Esophagus squamous epithelium (tissue), 5 donors: ENCODE measurements around the gene CXXC5. TPM values are rescaled to one million over a fixed set of nuclear protein-coding genes. Genes with fewer than 3 reads are reported as not detected.

Experiments used
- DNase-seq: peaks from one replicate; lab custom pipeline; 2025; lab: John Stamatoyannopoulos, UW
- H3K27ac ChIP-seq, 4 donors: fragments of 200-600 bp; sonication (generic); one replicate each; pipeline ENCODE4 v1.5.1; 2016 to 2019; ENCODE audit warnings: mild to moderate bottlenecking in 1 of 4
- H3K27me3 ChIP-seq, 4 donors: fragments of 200-600 bp; sonication (generic); 1 replicate in 3 of 4; 2 replicates in 1 of 4; pipeline versions ENCODE4 v1.5.1 to v1.6.0; 2017 to 2021; ENCODE audit warnings: antibody characterized with exemption in 1 of 4
- H3K36me3 ChIP-seq, 3 donors: fragments of 200-600 bp; sonication (generic); one replicate each; pipeline ENCODE4 v1.5.1; 2016 to 2019
- H3K4me1 ChIP-seq, 3 donors: fragments of 200-600 bp; sonication (generic); one replicate each; pipeline ENCODE4 v1.5.1; 2017 to 2019
- H3K4me3 ChIP-seq, 4 donors: fragments of 200-600 bp; sonication (generic); 1 replicate in 3 of 4; 2 replicates in 1 of 4; pipeline ENCODE4 v1.5.1; 2016 to 2019; ENCODE audit warnings: mild to moderate bottlenecking in 2 of 4, moderate library complexity in 1 of 4
- H3K9me3 ChIP-seq, 3 donors: fragments of 200-600 bp; sonication (generic); one replicate each; pipeline ENCODE4 v1.5.1; 2016 to 2019
- CTCF ChIP-seq, 6 experiments: fragments of 450-650 bp in 4 of 6; fragments of 200-600 bp in 2 of 6; sonication (generic) in 2 of 6; IDR thresholded peaks; one replicate each; pipeline ENCODE4 v1.5.1; 2016 to 2019; ENCODE audit warnings: antibody characterized with exemption in 6 of 6, mild to moderate bottlenecking in 4 of 6, moderate library complexity in 4 of 6
- POLR2A ChIP-seq, 4 donors: fragments of 450-650 bp; IDR thresholded peaks; one replicate each; pipeline ENCODE4 v1.6.1; 2017; ENCODE audit warnings: antibody characterized with exemption in 4 of 4, mild to moderate bottlenecking in 4 of 4, moderate library complexity in 3 of 4
- WGBS, 2 donors: methylation state at CpG; one replicate each; pipeline ENCODE4 v1.1.5; 2018; 5-methylcytosine and 5-hydroxymethylcytosine counted together
- intact Hi-C: fragments of 100-400 bp; cut with DNase I; formaldehyde crosslinking; loops from one replicate; pipeline ENCODE4 v1.15.0; 2022
- total RNA-seq, 4 donors: library from RNA; depleted of rRNA; stranded (reverse); fragments of >200 nt; gene quantifications; one replicate each; pipeline ENCODE4 v1.1.0, GENCODE V29; 2016
- donor health status: DM: yes; HTN: yes; CAD: no.

The CXXC5 gene
- total RNA-seq, 4 donors from 2014 or later, result 13.9 to 40.4 (median 22.9) TPM

- Histone ChIP-seq H3K4me1 (peaks cover 51 to 99% (median 53%) of the 10 kb centered on the region in 3 donors), H3K27ac (peak overlapping the region in 3 of 4 donors; percentile 92 to 95 (median 95)), H3K9me3 (no peaks in the 10 kb centered on the region), H3K27me3 (no peaks in the 10 kb centered on the region), H3K4me3 (no peak overlapping the region), H3K36me3 (no peaks in the 10 kb centered on the region)
- no peak for TF ChIP-seq CTCF (IDR thresholded peaks at IDR 0.05)
- TF ChIP-seq POLR2A (IDR thresholded peaks at IDR 0.05), result no peak
- no peak for DNase-seq
- WGBS, 2 donors, result 63 to 84% methylated on average over 7 to 8 of the region's 9 CpGs
- intact Hi-C loops, result no loop called here
Observed at GRCh38 chr5:139662617-139663016, 14.5 kb downstream of the CXXC5 start.

GRCh38 chr5:139663207-139664085, 15.3 kb downstream of the CXXC5 start:
- intact Hi-C loops, result no loop called here
- H3K36me3 ChIP-seq, result no peaks in the 10 kb centered on the region
- H3K4me1 ChIP-seq, result peaks cover 49 to 99% (median 50%) of the 10 kb centered on the region in 3 donors
- TF ChIP-seq CTCF (IDR thresholded peaks at IDR 0.05), result no peak
- no peak for TF ChIP-seq POLR2A (IDR thresholded peaks at IDR 0.05)
- no peaks in the 10 kb centered on the region for H3K9me3 ChIP-seq
- WGBS, 2 donors, result 74 to 76% methylated on average over 7 to 13 of the region's 14 CpGs
- no peak overlapping the region for H3K4me3 ChIP-seq
- H3K27ac ChIP-seq, result peak overlapping the region in 2 of 4 donors; percentile 59 to 95
- no peak for DNase-seq
- H3K27me3 ChIP-seq, result no peaks in the 10 kb centered on the region

GRCh38 chr5:139664086-139664693, 16.0 kb downstream of the CXXC5 start:
- Histone ChIP-seq H3K36me3 (no peaks in the 10 kb centered on the region), H3K27me3 (no peaks in the 10 kb centered on the region), H3K9me3 (no peaks in the 10 kb centered on the region), H3K4me1 (peaks cover 49 to 99% (median 50%) of the 10 kb centered on the region in 3 donors), H3K4me3 (no peak overlapping the region), H3K27ac (peak overlapping the region in 2 of 4 donors; percentile 11 to 59)
- intact Hi-C loops, result no loop called here
- 60 to 61% methylated on average over 1 to 7 of the region's 9 CpGs for WGBS, 2 donors
- DNase-seq, result no peak
- TF ChIP-seq POLR2A (IDR thresholded peaks at IDR 0.05), result no peak
- TF ChIP-seq CTCF (IDR thresholded peaks at IDR 0.05), result no peak

- H3K4me3 ChIP-seq, result no peak overlapping the region
- TF ChIP-seq CTCF (IDR thresholded peaks at IDR 0.05) (no peak), POLR2A (IDR thresholded peaks at IDR 0.05) (no peak)
- no peak for DNase-seq
- peaks cover 49 to 99% (median 49%) of the 10 kb centered on the region in 3 donors for H3K4me1 ChIP-seq
- intact Hi-C loops, result no loop called here
- no peaks in the 10 kb centered on the region for H3K36me3 ChIP-seq
- no peaks in the 10 kb centered on the region for H3K9me3 ChIP-seq
- peak overlapping the region in 2 of 4 donors; percentile 11 to 59 for H3K27ac ChIP-seq
- 82 to 83% methylated on average over 6 to 9 of the region's 15 CpGs for WGBS, 2 donors
- no peaks in the 10 kb centered on the region for H3K27me3 ChIP-seq
Observed at GRCh38 chr5:139664727-139665351, 16.7 kb downstream of the CXXC5 start.
